ENCODE data around the gene RPL29.
"Not testable (repeated sequence)": the region's sequence is repeated elsewhere in the genome, so short reads cannot be mapped to it uniquely, and the experiment has no call there.

RPL29 gene

GRCh38 chr3:52004906-52005395 lies 9.3 kb upstream of the RPL29 start:
- no peak for DNase-seq

- DNase-seq: no peak
These were observed 8.6 kb upstream of the RPL29 start for GRCh38 chr3:52004163-52004787.

DNA sequence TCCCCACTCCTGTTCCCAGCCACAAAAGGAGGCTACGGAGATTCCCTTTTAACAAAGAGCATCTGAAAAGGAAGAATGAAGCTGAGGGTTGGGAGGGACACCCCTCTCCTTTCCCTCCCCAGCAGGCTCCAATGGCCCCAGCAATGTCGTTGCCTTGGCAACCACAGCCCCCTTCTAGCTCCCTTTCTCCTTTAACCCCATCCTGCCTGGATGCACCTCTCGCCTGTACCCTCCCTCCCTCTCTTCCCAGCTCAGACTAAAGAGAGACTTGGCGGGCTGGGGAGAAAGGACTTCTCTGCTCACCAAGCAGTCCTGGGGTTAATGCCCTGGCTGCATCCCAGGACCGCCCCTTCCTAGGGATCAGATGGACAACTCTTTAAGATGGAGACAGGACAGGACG lies 7.1 kb upstream of the RPL29 start:
- DNase-seq: no peak

- DNase-seq: peak; percentile 93
These were observed 5.8 kb upstream of the RPL29 start for GRCh38 chr3:52001443-52001974.

GRCh38 chr3:51999846-52000245 lies 4.2 kb upstream of the RPL29 start:
- DNase-seq: no peak

- no peak for DNase-seq
These were observed 3.1 kb upstream of the RPL29 start for GRCh38 chr3:51998774-51999173.

GRCh38 chr3:51997935-51998596 lies 2.4 kb upstream of the RPL29 start:
- DNase-seq: no peak

DNA sequence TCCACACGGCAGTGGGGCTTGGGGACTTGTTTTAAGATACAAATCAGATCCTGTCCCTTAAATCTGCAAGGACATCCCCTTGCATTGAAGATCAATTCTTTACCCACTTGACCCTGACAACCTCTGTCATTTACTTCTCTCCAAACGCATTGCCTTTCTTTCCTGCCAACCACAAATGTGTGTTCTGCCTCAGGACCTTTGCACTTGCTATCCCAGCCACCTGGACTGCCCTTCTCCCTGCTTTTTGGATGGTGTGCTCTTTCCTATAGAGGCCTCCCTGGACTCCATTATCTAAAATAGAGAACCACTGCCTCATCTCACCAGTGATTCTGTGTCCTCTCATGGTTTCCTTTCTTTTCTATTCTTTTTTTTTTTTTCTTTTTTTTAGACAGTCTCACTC lies 1.5 kb upstream of the RPL29 start:
- DNase-seq: no peak

DNA sequence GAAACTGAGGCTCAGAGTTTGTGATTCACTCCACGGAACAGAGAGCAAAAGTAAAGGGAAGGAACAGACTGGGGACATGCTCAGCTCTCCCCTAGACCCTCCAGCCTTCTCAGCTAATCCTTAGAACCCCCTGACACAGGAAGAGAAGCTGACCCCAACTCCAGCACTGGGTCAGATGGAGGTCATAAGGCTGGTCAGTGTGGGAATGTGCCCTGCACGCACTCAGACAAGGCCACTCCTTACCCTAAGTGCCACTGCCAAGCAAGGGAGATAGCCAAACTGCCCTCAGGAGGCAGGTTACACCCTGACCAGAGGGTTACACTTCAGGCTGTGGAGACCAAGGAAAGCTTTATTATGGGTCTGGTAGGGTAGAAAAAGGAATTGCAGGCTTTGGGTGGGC lies 1.2 kb downstream of the RPL29 start:
- DNase-seq: no peak

DNA sequence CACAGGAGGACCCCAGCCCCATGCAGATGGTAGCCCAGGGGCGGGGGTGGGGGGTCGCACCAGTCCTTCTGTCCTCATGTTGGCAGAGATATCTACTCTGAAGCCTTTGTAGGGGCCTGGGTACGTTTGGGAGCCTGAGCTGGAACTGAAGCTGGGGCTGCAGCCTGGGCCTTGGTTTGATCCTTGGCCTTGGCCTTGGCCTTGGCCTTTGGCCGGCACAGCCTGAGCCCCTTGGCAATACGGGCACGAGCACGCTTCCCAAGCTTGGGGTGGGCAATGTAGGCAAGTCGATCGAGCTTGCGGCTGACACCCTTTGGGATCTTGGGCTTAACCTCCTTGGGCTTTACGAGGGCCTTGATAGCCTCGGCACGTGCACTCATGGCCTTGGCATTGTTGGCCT lies 2.0 kb downstream of the RPL29 start:
- DNase-seq: not testable (repeated sequence)

DNA sequence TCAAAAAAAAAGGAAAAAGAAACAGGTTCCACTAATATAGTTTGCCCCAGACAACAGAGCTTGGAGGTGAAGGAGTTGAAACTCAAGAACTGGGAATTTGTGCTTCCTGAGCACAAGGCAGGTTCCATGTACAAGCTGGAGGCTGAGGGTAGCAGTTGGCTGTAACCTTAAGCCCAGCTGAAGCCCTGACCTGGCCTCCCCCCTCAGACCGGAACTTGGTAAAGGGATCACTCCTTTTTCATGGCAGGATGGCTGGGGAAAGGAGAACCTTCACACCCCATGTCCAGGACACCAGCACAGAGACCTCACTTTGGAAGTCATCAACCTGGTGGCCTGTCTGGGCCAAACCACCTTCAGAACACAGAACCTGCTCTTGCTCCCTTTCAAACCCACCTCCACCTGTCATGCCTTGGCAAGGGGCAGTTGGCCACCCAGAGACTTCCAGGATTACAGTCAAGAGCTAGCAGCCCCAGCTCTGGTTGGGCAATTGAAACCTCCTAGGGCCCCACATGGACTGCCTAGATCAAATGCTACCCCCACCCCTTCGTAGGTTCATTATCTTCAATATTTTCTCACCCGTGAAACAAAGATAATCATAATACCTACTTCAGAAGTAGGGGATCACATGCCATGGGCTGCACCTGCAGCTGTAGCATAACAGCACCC lies 3.5 kb downstream of the RPL29 start:
- DNase-seq: peak; percentile 69

GRCh38 chr3:51990501-51990971 lies 5.2 kb downstream of the RPL29 start:
- DNase-seq: peak; percentile 66

DNA sequence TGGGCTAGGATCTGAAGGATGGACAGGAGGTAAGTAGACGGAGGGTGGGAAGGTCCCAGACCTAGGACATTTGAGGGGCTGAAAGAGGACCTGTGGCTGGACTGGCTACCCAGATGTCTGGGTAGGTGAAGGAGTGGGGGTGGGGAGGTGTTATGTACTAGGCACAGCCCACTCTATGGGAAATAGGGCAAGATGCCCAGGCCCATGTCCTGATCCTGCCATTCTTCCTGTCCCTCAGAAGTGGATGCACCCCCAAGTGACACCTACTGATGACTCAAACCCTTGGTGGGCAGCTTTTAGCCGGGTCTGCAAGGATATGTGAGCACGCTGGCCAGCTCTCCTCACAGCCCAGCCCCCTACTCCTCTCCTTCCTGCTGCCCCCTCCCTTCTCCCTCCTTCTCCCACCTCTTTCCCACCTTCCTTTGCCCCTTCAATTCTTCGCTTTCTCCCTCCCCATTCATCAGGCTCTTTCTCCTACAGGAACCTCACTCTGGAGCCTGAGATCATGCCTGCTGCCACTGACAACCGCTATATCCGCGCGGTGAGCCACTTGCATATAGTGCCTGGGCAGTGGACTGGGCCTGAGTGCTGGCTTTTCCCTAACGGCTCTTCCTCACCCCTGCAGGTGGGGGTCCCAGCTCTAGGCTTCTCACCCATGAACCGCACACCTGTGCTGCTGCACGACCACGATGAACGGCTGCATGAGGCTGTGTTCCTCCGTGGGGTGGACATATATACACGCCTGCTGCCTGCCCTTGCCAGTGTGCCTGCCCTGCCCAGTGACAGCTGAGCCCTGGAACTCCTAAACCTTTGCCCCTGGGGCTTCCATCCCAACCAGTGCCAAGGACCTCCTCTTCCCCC lies 7.2 kb downstream of the RPL29 start:
- no peak for DNase-seq

GRCh38 chr3:51987568-51987967 lies 8.1 kb downstream of the RPL29 start:
- no peak for DNase-seq

DNA sequence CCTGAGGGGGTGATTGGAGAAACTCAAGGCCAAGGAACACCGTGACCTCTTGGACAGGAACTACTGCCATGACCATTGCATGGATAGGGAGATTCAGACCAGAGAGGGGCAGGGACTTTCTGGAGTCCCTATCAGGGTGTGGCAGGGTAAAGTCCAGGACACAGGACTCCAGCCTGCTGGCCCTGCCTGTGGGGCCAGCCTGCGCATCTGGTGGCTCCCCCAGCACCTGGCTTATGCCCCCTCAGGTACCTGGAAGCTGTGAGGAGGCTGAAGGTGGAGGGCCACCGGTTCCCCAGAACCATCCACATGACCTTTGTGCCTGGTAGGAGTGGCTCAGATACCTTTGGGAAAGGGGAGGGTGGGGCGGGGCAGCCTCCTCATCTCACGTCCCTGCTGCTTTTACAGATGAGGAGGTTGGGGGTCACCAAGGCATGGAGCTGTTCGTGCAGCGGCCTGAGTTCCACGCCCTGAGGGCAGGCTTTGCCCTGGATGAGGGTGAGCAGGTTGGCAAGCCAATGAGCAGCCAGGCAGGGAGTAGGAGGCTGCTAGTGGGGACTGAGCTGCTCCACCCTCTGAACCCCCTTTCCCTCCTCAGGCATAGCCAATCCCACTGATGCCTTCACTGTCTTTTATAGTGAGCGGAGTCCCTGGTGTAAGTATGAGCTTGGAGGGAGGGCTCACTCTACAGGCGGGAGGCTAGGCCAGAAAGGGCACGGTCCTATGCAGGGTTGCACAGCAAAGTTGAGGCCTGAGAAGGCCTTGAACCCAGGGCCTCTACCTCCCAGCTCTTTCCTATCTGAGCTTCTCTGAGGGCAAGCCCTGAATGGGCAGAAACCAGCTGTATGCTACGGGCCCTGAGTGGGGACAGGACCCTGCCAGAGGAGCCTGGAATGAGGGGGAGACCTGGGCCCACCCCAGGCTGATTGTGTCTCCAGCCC lies 9.4 kb downstream of the RPL29 start:
- no peak for DNase-seq

- DNase-seq: no peak
These were observed 10.6 kb downstream of the RPL29 start for GRCh38 chr3:51985063-51985462.

GRCh38 chr3:51984269-51984647 lies 11.4 kb downstream of the RPL29 start:
- no peak for DNase-seq

GRCh38 chr3:51983578-51984268 lies 12.0 kb downstream of the RPL29 start:
- no peak for DNase-seq

DNA sequence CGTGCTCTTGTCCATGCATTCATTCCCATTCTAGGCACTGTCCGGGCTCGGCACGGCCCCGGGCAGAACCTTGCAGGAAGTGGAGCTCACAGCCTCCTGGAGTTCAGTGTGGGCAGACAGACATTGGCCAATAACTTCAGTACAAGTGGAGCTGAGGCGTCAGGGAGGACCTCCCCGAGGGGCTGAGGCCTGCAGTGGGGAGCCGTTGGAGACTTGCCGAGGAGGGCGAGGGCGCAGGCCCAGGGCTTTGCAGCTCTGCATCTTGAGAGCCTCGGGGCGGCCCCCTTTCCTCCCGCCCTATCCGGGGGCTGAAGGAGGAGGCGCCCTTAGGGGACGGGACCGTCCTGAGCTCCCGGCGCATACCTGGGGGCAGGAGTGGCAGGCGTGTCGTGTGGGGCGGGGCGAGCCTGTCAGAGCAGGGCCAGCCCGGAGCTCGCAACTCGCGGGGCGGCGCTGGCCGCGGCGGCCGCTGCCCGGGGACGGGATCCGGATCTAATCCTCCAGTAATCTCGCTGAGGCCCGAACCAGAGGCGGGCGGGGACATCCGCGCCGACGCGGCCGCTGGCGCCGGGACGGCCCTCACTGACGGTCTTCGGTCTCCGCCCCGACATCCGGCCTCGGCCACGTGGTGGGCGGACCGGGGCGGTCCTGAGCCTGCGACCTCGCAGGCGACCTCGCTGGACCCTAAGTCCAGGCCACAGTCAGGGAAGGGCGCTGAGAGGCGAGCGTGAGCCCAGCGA lies 12.7 kb downstream of the RPL29 start, which contains the start of gene ACY1:
TSS of gene ACY1 (plus strand) at position 698 of the 740 bp plus-strand sequence. CDS start 530 bp downstream, outside the sequence.
- peak; percentile 88 for DNase-seq

- DNase-seq: peak; percentile 66
These were observed 13.3 kb downstream of the RPL29 start for GRCh38 chr3:51982352-51982837.
